Kidney epithelial cell (primary cell): ENCODE measurements around the gene CBFA2T3. TPM values are rescaled to one million over a fixed set of nuclear protein-coding genes. Genes with fewer than 3 reads are reported as not detected.

ENCODE experiments used
- DNase-seq: peaks from one replicate; pipeline ENCODE4 v3.0.0-alpha.2; 2010; ENCODE audit warnings: low read depth
- H3K27me3 ChIP-seq: 2 replicates; pipeline ENCODE4 v1.6.0; 2011; ENCODE audit warnings: low read length; ENCODE audit not compliant: control insufficient read depth, insufficient read depth
- H3K36me3 ChIP-seq: 2 replicates; pipeline ENCODE4 v1.5.1; 2011; ENCODE audit warnings: low read length; ENCODE audit not compliant: control insufficient read depth, insufficient read depth
- H3K4me3 ChIP-seq: 2 replicates; pipeline ENCODE4 v1.5.1; 2011; ENCODE audit warnings: low read depth, mild to moderate bottlenecking, control low read depth, low read length
- total RNA-seq: library from RNA; depleted of rRNA; stranded (reverse); fragments of >200 nt; gene quantifications from 2 replicates; pipeline ENCODE4 v1.2.3, GENCODE V29; 2015
- TF ChIP-seq, protein P1 (sequence below): IDR thresholded peaks from 2 replicates; pipeline ENCODE4 v1.5.1; 2011; ENCODE audit warnings: mild to moderate bottlenecking, moderate library complexity, low read length, control low read depth, inconsistent platforms; ENCODE audit not compliant: insufficient read depth, poor library complexity, severe bottlenecking

Gene CBFA2T3
- total RNA-seq, 1 donor from 2014 or later = 0.63 TPM

- H3K36me3 ChIP-seq = no peaks in the 10 kb centered on the region
- peaks cover 7% of the 10 kb centered on the region for H3K27me3 ChIP-seq
- TF ChIP-seq, protein P1, sequence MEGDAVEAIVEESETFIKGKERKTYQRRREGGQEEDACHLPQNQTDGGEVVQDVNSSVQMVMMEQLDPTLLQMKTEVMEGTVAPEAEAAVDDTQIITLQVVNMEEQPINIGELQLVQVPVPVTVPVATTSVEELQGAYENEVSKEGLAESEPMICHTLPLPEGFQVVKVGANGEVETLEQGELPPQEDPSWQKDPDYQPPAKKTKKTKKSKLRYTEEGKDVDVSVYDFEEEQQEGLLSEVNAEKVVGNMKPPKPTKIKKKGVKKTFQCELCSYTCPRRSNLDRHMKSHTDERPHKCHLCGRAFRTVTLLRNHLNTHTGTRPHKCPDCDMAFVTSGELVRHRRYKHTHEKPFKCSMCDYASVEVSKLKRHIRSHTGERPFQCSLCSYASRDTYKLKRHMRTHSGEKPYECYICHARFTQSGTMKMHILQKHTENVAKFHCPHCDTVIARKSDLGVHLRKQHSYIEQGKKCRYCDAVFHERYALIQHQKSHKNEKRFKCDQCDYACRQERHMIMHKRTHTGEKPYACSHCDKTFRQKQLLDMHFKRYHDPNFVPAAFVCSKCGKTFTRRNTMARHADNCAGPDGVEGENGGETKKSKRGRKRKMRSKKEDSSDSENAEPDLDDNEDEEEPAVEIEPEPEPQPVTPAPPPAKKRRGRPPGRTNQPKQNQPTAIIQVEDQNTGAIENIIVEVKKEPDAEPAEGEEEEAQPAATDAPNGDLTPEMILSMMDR = no peak
- DNase-seq = no peak
- H3K4me3 ChIP-seq = no peak overlapping the region
These were observed 19.6 kb downstream of the CBFA2T3 start for GRCh38 chr16:88957433-88957767.

- no peak overlapping the region for H3K4me3 ChIP-seq
- TF ChIP-seq, protein P1 = no peak
- H3K27me3 ChIP-seq = peaks cover 10% of the 10 kb centered on the region
- DNase-seq = no peak
- H3K36me3 ChIP-seq = no peaks in the 10 kb centered on the region
These were observed 20.2 kb downstream of the CBFA2T3 start for GRCh38 chr16:88956546-88957432.

DNA sequence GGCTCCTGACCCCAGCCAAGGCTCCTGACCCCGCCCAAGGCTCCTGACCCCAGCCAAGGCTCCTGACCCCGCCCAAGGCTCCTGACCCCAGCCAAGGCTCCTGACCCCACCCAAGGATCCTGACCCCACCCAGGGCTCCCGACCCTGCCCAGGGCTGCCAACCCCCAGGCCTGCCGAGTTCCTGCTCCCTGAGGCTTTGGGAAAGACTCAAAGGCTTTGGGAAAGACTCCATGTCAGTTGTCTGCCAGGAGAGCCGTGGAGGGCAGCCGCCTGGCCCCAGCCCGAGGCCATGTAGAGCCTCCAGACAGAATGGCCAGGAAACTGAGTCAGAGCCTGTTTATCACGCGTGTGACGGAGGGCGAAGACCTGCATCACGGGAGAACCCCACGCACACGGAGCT is 21.1 kb downstream of the CBFA2T3 start:
- TF ChIP-seq, protein P1 = no peak
- no peak for DNase-seq
- Histone ChIP-seq H3K36me3 (no peaks in the 10 kb centered on the region), H3K4me3 (no peak overlapping the region), H3K27me3 (peaks cover 10% of the 10 kb centered on the region)

DNA sequence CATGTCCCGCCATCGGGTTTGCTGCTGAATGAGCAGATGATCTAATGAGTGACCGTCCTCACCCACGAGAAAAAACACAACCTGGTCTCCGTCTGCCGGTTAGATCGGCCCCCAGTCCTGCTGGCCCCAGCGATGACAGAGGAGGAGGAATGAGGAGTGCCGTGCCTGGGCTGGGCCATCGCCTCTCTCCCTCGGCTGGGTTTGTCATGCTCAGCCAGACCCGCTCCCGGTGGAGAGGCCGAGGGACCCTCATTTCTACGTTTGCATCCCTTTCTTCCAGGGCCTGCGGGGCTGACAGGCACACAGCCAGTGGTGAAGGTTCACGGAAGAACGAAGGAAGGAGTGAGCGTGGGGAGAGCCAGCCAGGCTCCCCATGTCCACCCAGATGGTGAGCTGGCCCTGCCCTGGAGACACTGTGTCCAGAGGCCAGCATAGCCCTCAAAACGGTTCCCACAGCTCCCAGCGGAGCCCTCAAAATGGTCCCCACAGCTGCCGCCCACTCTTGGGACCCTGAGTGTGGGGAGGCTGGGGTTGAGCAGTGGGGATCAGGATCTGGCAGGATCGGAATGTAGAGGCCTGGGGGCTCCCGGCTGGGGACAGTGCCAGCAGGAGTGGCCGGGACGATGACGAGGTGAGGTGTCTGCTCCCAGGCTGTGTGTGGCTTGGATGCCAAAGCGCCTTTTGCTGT is 23.9 kb downstream of the CBFA2T3 start:
- H3K4me3 ChIP-seq = no peak overlapping the region
- TF ChIP-seq, protein P1 = no peak

GRCh38 chr16:88951989-88952388 is 25.0 kb downstream of the CBFA2T3 start:
- Histone ChIP-seq H3K27me3 (peaks cover 19% of the 10 kb centered on the region), H3K36me3 (no peaks in the 10 kb centered on the region), H3K4me3 (no peak overlapping the region)
- DNase-seq = no peak
- TF ChIP-seq, protein P1 = no peak

More for the DNA sequence above, 23.9 kb downstream of the CBFA2T3 start:
- H3K27me3 ChIP-seq = peaks cover 16% of the 10 kb centered on the region
- DNase-seq = no peak
- no peaks in the 10 kb centered on the region for H3K36me3 ChIP-seq

DNA sequence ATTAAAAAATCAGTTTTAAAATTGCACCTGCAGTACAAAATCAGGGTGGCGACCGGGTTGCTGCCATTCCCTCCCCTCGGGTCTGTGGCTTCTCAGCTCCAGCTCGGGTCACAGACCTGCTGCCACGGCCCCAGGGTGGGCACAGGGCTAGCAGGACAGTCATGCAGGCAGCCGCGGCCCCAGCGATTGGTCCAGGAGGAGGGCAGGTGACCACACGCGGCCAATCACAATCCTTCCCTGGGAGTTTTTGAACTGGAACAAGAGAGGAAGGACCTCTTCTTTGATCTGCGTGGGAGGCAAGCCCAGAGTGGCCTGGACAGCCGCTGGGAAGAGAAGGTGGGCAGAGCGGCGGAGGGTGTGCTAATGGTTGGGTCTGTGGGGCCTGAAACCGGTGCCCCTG is 25.5 kb downstream of the CBFA2T3 start:
- no peak for DNase-seq
- TF ChIP-seq, protein P1 = no peak
- Histone ChIP-seq H3K27me3 (peaks cover 21% of the 10 kb centered on the region), H3K4me3 (no peak overlapping the region), H3K36me3 (no peaks in the 10 kb centered on the region)
